Endothelial cell of umbilical vein (primary cell): ENCODE results near the gene RBM6. TPM values are rescaled to one million over a fixed set of nuclear protein-coding genes. Genes with fewer than 3 reads are reported as not detected.

Source experiments
- BruUV-seq: library from RNA; stranded (reverse); fragments of 400-500 nt; replicated peaks from 2 replicates; lab custom pipeline; 2021; lab: Mats Ljungman, UMichigan
- CTCF ChIA-PET: fragments of 300-600, 350-600 bp; sonication (Branson Sonifier 250); formaldehyde crosslinking; loops from one replicate; lab custom pipeline; 2021; ENCODE audit warnings: antibody characterized with exemption, inconsistent platforms; lab: Charles Lee
- POLR2A ChIA-PET: fragments of 300-600, 350-600 bp; sonication (Branson Sonifier 250); formaldehyde crosslinking; loops from one replicate; lab custom pipeline; 2021; ENCODE audit warnings: antibody characterized with exemption, inconsistent platforms; lab: Charles Lee
- DNase-seq: peaks from one replicate; pipeline ENCODE4 v3.0.0-alpha.2; 2011; ENCODE audit warnings: low read depth, low spot score
- FAIRE-seq: peaks from 2 replicates; lab custom pipeline; 2011; peaks lifted over from hg19 to GRCh38; lab: Jason Lieb, UNC
- H2AFZ ChIP-seq: 2 replicates; pipeline ENCODE4 v1.6.0; 2012; ENCODE audit warnings: low read depth, low read length, control low read depth, inconsistent platforms
- H3K27ac ChIP-seq: 2 replicates; pipeline ENCODE4 v1.5.1; 2011; ENCODE audit warnings: low read depth, mild to moderate bottlenecking, control low read depth, low read length, moderate library complexity; ENCODE audit not compliant: insufficient read depth
- H3K27me3 ChIP-seq, 2 experiments: 2 replicates each; pipeline versions ENCODE4 v1.6.0 to v1.6.1; 2011; ENCODE audit warnings: low read length in 2 of 2, mixed read lengths in 1 of 2; ENCODE audit not compliant: control insufficient read depth in 2 of 2, insufficient read depth in 2 of 2
- H3K36me3 ChIP-seq, 2 experiments: 2 replicates in 1 of 2; 3 replicates in 1 of 2; pipeline ENCODE4 v1.5.1; 2011; ENCODE audit warnings: low read length in 2 of 2, mild to moderate bottlenecking in 1 of 2, moderate library complexity in 1 of 2; ENCODE audit not compliant: control insufficient read depth in 2 of 2, insufficient read depth in 2 of 2; ENCODE audit errors: extremely low read depth in 1 of 2
- H3K4me1 ChIP-seq: 3 replicates; pipeline ENCODE4 v1.5.1; 2011; ENCODE audit warnings: mild to moderate bottlenecking, low read length; ENCODE audit not compliant: control insufficient read depth, insufficient read depth; ENCODE audit errors: extremely low read depth
- H3K4me2 ChIP-seq: 2 replicates; pipeline ENCODE4 v1.6.1; 2011; ENCODE audit warnings: low read length, control low read depth, mixed read lengths; ENCODE audit not compliant: insufficient read depth
- H3K4me3 ChIP-seq, 3 experiments: fragments of 200-600 bp in 1 of 3; sonication (generic), shearing (Covaris generic) in 1 of 3; replicated peaks in 1 of 3; 2 replicates each; pipeline ENCODE4 v1.5.1; 2011 to 2016; ENCODE audit warnings: control low read depth in 3 of 3, low read length in 3 of 3, mild to moderate bottlenecking in 2 of 3, inconsistent platforms in 1 of 3, low read depth in 1 of 3, moderate library complexity in 1 of 3; ENCODE audit not compliant: insufficient read depth in 1 of 3
- H3K79me2 ChIP-seq: 2 replicates; pipeline ENCODE4 v1.6.0; 2012; ENCODE audit warnings: low read length, inconsistent platforms; ENCODE audit not compliant: control insufficient read depth, insufficient read depth
- H3K9ac ChIP-seq: replicated peaks from 2 replicates; pipeline ENCODE3; 2011; ENCODE audit warnings: low read length, control low read depth; ENCODE audit not compliant: insufficient read depth; ENCODE audit errors: extremely low read depth
- H3K9me1 ChIP-seq: replicated peaks from 3 replicates; pipeline ENCODE4 v1.6.0; 2011; ENCODE audit warnings: mild to moderate bottlenecking, low read length; ENCODE audit not compliant: control insufficient read depth, insufficient read depth; ENCODE audit errors: extremely low read depth
- H3K9me3 ChIP-seq: replicated peaks from 2 replicates; pipeline ENCODE4 v1.5.1; 2012; ENCODE audit warnings: low read length, inconsistent platforms; ENCODE audit not compliant: control insufficient read depth, insufficient read depth
- H4K20me1 ChIP-seq: replicated peaks from 2 replicates; pipeline ENCODE3; 2011; ENCODE audit warnings: mild to moderate bottlenecking, low read length; ENCODE audit not compliant: control insufficient read depth, insufficient read depth; ENCODE audit errors: extremely low read depth
- EZH2 ChIP-seq: IDR thresholded peaks from 2 replicates; pipeline ENCODE4 v1.6.1; 2012; ENCODE audit warnings: borderline replicate concordance, low read depth, mild to moderate bottlenecking, moderate library complexity, low read length, inconsistent platforms; ENCODE audit not compliant: severe bottlenecking
- FOS ChIP-seq: IDR thresholded peaks from 2 replicates; pipeline ENCODE4 v1.6.1; 2011; ENCODE audit warnings: mild to moderate bottlenecking, low read length, moderate library complexity, borderline replicate concordance; ENCODE audit not compliant: insufficient read depth
- GATA2 ChIP-seq: IDR thresholded peaks from 2 replicates; pipeline ENCODE4 v1.7.0; 2011; ENCODE audit warnings: low read depth, mild to moderate bottlenecking, moderate library complexity, mixed read lengths, low read length; ENCODE audit not compliant: insufficient read length, insufficient read depth
- JUN ChIP-seq: IDR thresholded peaks from 2 replicates; pipeline ENCODE4 v1.6.1; 2011; ENCODE audit warnings: borderline replicate concordance, low read depth; ENCODE audit not compliant: insufficient read length, insufficient read depth
- MYC ChIP-seq: IDR thresholded peaks from one replicate; pipeline ENCODE4 v1.6.1; 2011; ENCODE audit warnings: mild to moderate bottlenecking, low read depth, low read length
- POLR2A ChIP-seq: IDR thresholded peaks from 2 replicates; pipeline ENCODE4 v1.6.1; 2012; ENCODE audit warnings: low read depth, mild to moderate bottlenecking, control low read depth, low read length
- POLR2AphosphoS5 ChIP-seq: IDR thresholded peaks from 2 replicates; pipeline ENCODE4 v1.6.1; 2012; ENCODE audit warnings: low read depth, mild to moderate bottlenecking, control low read depth, low read length, moderate library complexity; ENCODE audit not compliant: insufficient read depth
- dilution Hi-C: fragments of 300-500 bp; cut with MboI; formaldehyde crosslinking; loops from one replicate; pipeline ENCODE4 v1.15.0; 2019; ENCODE audit warnings: low sequenced_read_pairs; ENCODE audit not compliant: extremely low pct_ligation_motif_present
- intact Hi-C: fragments of 100-400 bp; cut with micrococcal nuclease; formaldehyde crosslinking; loops from one replicate; pipeline ENCODE4 v1.10.0; 2022
- polyA plus RNA-seq, 4 experiments: library from polyadenylated mRNA; depleted of rRNA in 3 of 4; stranded (reverse) in 3 of 4; unstranded in 1 of 4; fragments of >200 nt; gene quantifications; 2 replicates each; pipeline versions ENCODE4 v1.2.1 to v1.2.3, GENCODE V29; 2011 to 2012; ENCODE audit warnings: missing spikeins in 1 of 4
- total RNA-seq: library from RNA; stranded (reverse); gene quantifications from 2 replicates; pipeline ENCODE4 v1.2.3, GENCODE V29; 2021
- TF ChIP-seq, protein P1 (sequence below): IDR thresholded peaks from 2 replicates; pipeline ENCODE4 v1.6.1; 2011; ENCODE audit not compliant: insufficient read depth, insufficient read length
- TF ChIP-seq, protein P2 (sequence below), 2 donors: IDR thresholded peaks; 1 replicate in 1 of 2; 2 replicates in 1 of 2; pipeline ENCODE4 v1.5.1; 2011; ENCODE audit warnings: low read length in 2 of 2, mild to moderate bottlenecking in 2 of 2, moderate library complexity in 2 of 2, control low read depth in 1 of 2, inconsistent platforms in 1 of 2, low read depth in 1 of 2; ENCODE audit not compliant: insufficient read depth in 1 of 2; ENCODE audit errors: extremely low read depth in 1 of 2

RBM6 gene
- total and polyA plus RNA-seq, 2 donors (not counting 3 experiments of a cell fraction or from before 2014, with no cell fraction given) = 30.4 to 94.5 TPM

DNA sequence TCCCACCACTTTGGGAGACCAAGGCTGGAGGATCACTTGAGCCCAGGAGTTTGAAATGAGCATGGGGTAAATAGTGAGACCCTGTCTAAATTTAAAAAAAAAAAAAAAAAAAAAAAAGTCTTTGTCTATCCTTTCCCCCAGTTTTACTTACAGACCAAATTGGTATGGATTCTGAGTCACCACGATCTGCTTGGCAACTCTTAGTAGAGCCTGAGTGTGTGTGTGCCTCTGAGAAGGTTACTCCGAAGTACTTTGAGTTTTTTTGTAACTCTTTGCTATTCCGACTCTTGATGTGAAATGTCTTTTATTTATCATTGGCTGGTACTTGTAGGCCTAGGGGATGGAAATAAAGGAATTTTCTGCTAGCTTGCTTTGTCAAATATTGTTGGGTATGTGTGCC, 63.3 kb downstream of the RBM6 start:
- Histone ChIP-seq H3K4me3 (no peak overlapping the region), H3K27me3 (no peaks in the 10 kb centered on the region), H3K79me2 (peaks cover 9% of the 10 kb centered on the region), H3K9ac (no peak overlapping the region), H3K9me3 (no peaks in the 10 kb centered on the region), H4K20me1 (peaks cover 6% of the 10 kb centered on the region), H3K36me3 (peaks cover 4% of the 10 kb centered on the region in 2 experiments), H3K4me1 (peaks cover 7% of the 10 kb centered on the region), H3K27ac (no peak overlapping the region), H3K4me2 (no peak overlapping the region), H2AFZ (no peak overlapping the region), H3K9me1 (no peaks in the 10 kb centered on the region)
- DNase-seq (no peak), FAIRE-seq (no peak)
- POLR2A ChIA-PET = no interaction called here
- TF ChIP-seq EZH2 (no peak), POLR2A (no peak), FOS (no peak), JUN (no peak), POLR2AphosphoS5 (no peak), GATA2 (no peak), MYC (no peak)
- TF ChIP-seq, protein P1, sequence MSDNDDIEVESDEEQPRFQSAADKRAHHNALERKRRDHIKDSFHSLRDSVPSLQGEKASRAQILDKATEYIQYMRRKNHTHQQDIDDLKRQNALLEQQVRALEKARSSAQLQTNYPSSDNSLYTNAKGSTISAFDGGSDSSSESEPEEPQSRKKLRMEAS = no peak
- TF ChIP-seq, protein P2, sequence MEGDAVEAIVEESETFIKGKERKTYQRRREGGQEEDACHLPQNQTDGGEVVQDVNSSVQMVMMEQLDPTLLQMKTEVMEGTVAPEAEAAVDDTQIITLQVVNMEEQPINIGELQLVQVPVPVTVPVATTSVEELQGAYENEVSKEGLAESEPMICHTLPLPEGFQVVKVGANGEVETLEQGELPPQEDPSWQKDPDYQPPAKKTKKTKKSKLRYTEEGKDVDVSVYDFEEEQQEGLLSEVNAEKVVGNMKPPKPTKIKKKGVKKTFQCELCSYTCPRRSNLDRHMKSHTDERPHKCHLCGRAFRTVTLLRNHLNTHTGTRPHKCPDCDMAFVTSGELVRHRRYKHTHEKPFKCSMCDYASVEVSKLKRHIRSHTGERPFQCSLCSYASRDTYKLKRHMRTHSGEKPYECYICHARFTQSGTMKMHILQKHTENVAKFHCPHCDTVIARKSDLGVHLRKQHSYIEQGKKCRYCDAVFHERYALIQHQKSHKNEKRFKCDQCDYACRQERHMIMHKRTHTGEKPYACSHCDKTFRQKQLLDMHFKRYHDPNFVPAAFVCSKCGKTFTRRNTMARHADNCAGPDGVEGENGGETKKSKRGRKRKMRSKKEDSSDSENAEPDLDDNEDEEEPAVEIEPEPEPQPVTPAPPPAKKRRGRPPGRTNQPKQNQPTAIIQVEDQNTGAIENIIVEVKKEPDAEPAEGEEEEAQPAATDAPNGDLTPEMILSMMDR (IDR thresholded peaks at IDR 0.05; ENCODE audit: extremely low read depth in 1 of 2, insufficient read depth in 1 of 2, low read depth in 1 of 2, low read length in 2 of 2) = no peak
- dilution Hi-C loops (no loop called here), intact Hi-C loops (no loop called here)
- no TSS peak for BruUV-seq
- CTCF ChIA-PET = interaction anchor here (0.5 to 0.8 kb wide), 2 partner anchors 43 to 105 kb away, joined by 3 read pairs; no protein-coding TSS in a partner anchor
